GM12892 (cell line): ENCODE results near the gene IFNL3.

ENCODE experiments used
- POLR2A ChIP-seq: IDR thresholded peaks from 2 replicates; pipeline ENCODE4 v1.6.1; 2011; ENCODE audit warnings: low read depth, low read length, control low read depth
- TAF1 ChIP-seq: IDR thresholded peaks from 2 replicates; pipeline ENCODE4 v1.6.1; 2011; ENCODE audit warnings: low read depth, mild to moderate bottlenecking, control low read depth, low read length, borderline replicate concordance

DNA sequence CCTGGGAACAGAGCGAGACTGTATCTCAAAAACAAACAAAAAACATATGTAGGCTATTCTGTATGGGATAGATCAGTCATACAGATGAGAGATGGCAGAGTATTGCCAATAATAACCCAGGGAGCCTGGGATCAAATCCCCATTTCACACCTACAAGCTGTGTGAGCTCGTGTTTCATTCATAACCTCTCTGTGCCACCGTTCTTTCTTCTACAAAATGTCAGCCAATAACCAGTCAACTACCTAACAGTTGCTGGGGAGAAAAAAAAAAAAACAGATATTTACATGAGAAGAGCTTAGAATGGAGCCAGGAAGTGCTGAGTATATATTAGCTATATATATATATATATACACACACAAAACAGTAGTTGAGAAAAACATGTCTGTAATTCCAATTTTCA lies 16.9 kb upstream of the IFNL3 start:
- TF ChIP-seq POLR2A (no peak), TAF1 (no peak)
